HEK293 (cell line): ENCODE measurements around the gene BIK.
A peak's percentile ranks its signal among the peaks of the same experiment; 100 is the strongest.

Experiments used
- CTCF ChIA-PET: fragments of 350-600 bp; formaldehyde crosslinking; extraction: SDS; loops from one replicate; lab custom pipeline; 2021; ENCODE audit warnings: antibody characterized with exemption; lab: Yijun Ruan, JAX
- POLR2A ChIA-PET: fragments of 300-600 bp; formaldehyde crosslinking; extraction: SDS; loops from one replicate; lab custom pipeline; 2020; ENCODE audit warnings: antibody characterized with exemption, inconsistent platforms; lab: Yijun Ruan, JAX
- H3K27ac ChIP-seq: fragments of 200-500 bp; sonication (Bioruptor generic); 2 replicates; pipeline ENCODE4 v1.5.1; 2014; ENCODE audit warnings: low read depth, low read length, control low read depth, inconsistent platforms; ENCODE audit errors: extremely low read depth
- H3K36me3 ChIP-seq, 2 experiments: fragments of 200-500 bp in 1 of 2; sonication (Bioruptor generic) in 1 of 2; 1 replicate in 1 of 2; 2 replicates in 1 of 2; pipeline ENCODE4 v1.5.1; 2014 to 2017; ENCODE audit warnings: inconsistent platforms in 2 of 2, low read length in 2 of 2; ENCODE audit not compliant: control insufficient read depth in 2 of 2, insufficient read depth in 1 of 2
- H3K4me1 ChIP-seq: fragments of 200-500 bp; sonication (Bioruptor generic); 2 replicates; pipeline ENCODE4 v1.5.1; 2014; ENCODE audit warnings: mild to moderate bottlenecking, low read length, inconsistent platforms; ENCODE audit not compliant: control insufficient read depth, insufficient read depth
- H3K4me3 ChIP-seq: 2 replicates; pipeline ENCODE4 v1.5.1; 2011; ENCODE audit warnings: low read depth, mild to moderate bottlenecking, control low read depth, low read length, moderate library complexity
- H3K9me3 ChIP-seq: fragments of 200-500 bp; sonication (Bioruptor generic); 2 replicates; pipeline ENCODE4 v1.5.1; 2014; ENCODE audit warnings: low read depth, low read length, inconsistent platforms; ENCODE audit not compliant: control insufficient read depth, insufficient read depth
- CTCF ChIP-seq: fragments of 450-650 bp; formaldehyde crosslinking; IDR thresholded peaks from 2 replicates; pipeline ENCODE4 v1.5.1; 2016; ENCODE audit warnings: missing biosample characterization, missing genetic modification characterization
- PRDM2 ChIP-seq: fragments of 450-650 bp; formaldehyde crosslinking; IDR thresholded peaks from 2 replicates; pipeline ENCODE4 v1.5.1; 2016; ENCODE audit warnings: missing biosample characterization, missing genetic modification characterization, borderline replicate concordance
- PRDM6 ChIP-seq: fragments of 450-650 bp; formaldehyde crosslinking; IDR thresholded peaks from 2 replicates; pipeline ENCODE4 v1.5.1; 2017; ENCODE audit warnings: missing biosample characterization, missing genetic modification characterization
- YY2 ChIP-seq: fragments of 450-650 bp; formaldehyde crosslinking; IDR thresholded peaks from 2 replicates; pipeline ENCODE4 v1.5.1; 2016; ENCODE audit warnings: missing biosample characterization, missing genetic modification characterization
- ZFP69B ChIP-seq: fragments of 450-650 bp; formaldehyde crosslinking; IDR thresholded peaks from 2 replicates; pipeline ENCODE4 v1.5.1; 2016; ENCODE audit warnings: missing biosample characterization, missing genetic modification characterization
- ZIC2 ChIP-seq: fragments of 450-650 bp; formaldehyde crosslinking; IDR thresholded peaks from 2 replicates; pipeline ENCODE4 v1.5.1; 2016; ENCODE audit warnings: missing biosample characterization, missing genetic modification characterization
- ZNF121 ChIP-seq: fragments of 450-650 bp; formaldehyde crosslinking; IDR thresholded peaks from 2 replicates; pipeline ENCODE4 v1.5.1; 2016; ENCODE audit warnings: missing biosample characterization, missing genetic modification characterization
- ZNF555 ChIP-seq: fragments of 450-650 bp; formaldehyde crosslinking; conservative IDR thresholded peaks from 2 replicates; pipeline ENCODE4 v1.5.1; 2017; ENCODE audit warnings: missing biosample characterization, mild to moderate bottlenecking, missing genetic modification characterization, inconsistent platforms
- ZNF626 ChIP-seq: fragments of 450-650 bp; sonication (Bioruptor Pico); formaldehyde crosslinking; IDR thresholded peaks from 2 replicates; pipeline ENCODE4 v1.5.1; 2018; ENCODE audit warnings: missing biosample characterization, missing genetic modification characterization, inconsistent platforms
- ZNF660 ChIP-seq: fragments of 450-650 bp; IDR thresholded peaks from 2 replicates; pipeline ENCODE4 v1.5.1; 2018; ENCODE audit warnings: missing biosample characterization, mild to moderate bottlenecking, missing genetic modification characterization
- ZNF792 ChIP-seq: fragments of 450-650 bp; formaldehyde crosslinking; IDR thresholded peaks from 2 replicates; pipeline ENCODE4 v1.5.1; 2016; ENCODE audit warnings: missing biosample characterization, missing genetic modification characterization

BIK gene

GRCh38 chr22:43092085-43092484 lies 18.5 kb upstream of the BIK start:
- TF ChIP-seq PRDM2 (tag by site-specific recombination) (no peak), ZNF626 (tag by site-specific recombination) (no peak), YY2 (tag by site-specific recombination) (no peak)
- TF ChIP-seq, all 188 proteins: peak for 0
- ChIA-PET POLR2A (no interaction called here), CTCF (interaction anchor here (0.6 to 1.0 kb wide), 4 partner anchors 44 to 432 kb away, joined by 3 to 5 read pairs (median 4); no protein-coding TSS in a partner anchor)
- Histone ChIP-seq H3K4me1 (no peaks in the 10 kb centered on the region), H3K9me3 (no peaks in the 10 kb centered on the region), H3K4me3 (no peak overlapping the region), H3K36me3 (no peaks in the 10 kb centered on the region; a peak in 1 of 3 replicates), H3K27ac (no peak overlapping the region)

GRCh38 chr22:43094085-43094484 lies 16.5 kb upstream of the BIK start:
- POLR2A ChIA-PET = interaction anchor here (0.6 kb wide), 1 partner anchor 478 kb away, joined by 4 read pairs; no protein-coding TSS in a partner anchor
- H3K27ac ChIP-seq = no peak overlapping the region
- CTCF ChIA-PET = no interaction called here
- no peaks in the 10 kb centered on the region for H3K9me3 ChIP-seq
- no peak overlapping the region for H3K4me3 ChIP-seq
- no peaks in the 10 kb centered on the region for H3K4me1 ChIP-seq
- TF ChIP-seq ZNF121 = no peak
- 0 out of 2 replicates have a peak, but pooled peaks have one; percentile 6 for TF ChIP-seq ZIC2 (tag by site-specific recombination)
- no peak for TF ChIP-seq ZFP69B
- TF ChIP-seq CTCF (tag by site-specific recombination) = peak; percentile 54; the same call in 1 of the 2 replicates
- H3K36me3 ChIP-seq = no peaks in the 10 kb centered on the region

GRCh38 chr22:43094551-43094950 lies 16.0 kb upstream of the BIK start:
- TF ChIP-seq ZNF792 (tag by site-specific recombination) (no peak), PRDM6 (tag by site-specific recombination) (no peak), ZNF555 (tag by site-specific recombination) (no peak), ZNF660 (tag by site-specific recombination) (no peak)
- Histone ChIP-seq H3K27ac (no peak overlapping the region), H3K4me1 (no peaks in the 10 kb centered on the region), H3K36me3 (no peaks in the 10 kb centered on the region), H3K9me3 (no peaks in the 10 kb centered on the region), H3K4me3 (no peak overlapping the region)
- ChIA-PET CTCF (no interaction called here), POLR2A (interaction anchor here (0.7 kb wide), 1 partner anchor 41 kb away, joined by 6 read pairs; no protein-coding TSS in a partner anchor)
